Adrenal gland (tissue), 12 donors: ENCODE measurements around the gene KLHL36. TPM values are rescaled to one million over a fixed set of nuclear protein-coding genes. Genes with fewer than 3 reads are reported as not detected.

Experiments
- DNase-seq, 7 donors: peaks; one replicate each; pipeline ENCODE4 v3.0.0-alpha.2; 2019 to 2020
- H3K27ac ChIP-seq, 5 donors: fragments of 200-600 bp; sonication (generic) in 4 of 5; 1 replicate in 3 of 5; 2 replicates in 2 of 5; pipeline versions ENCODE4 v1.5.1 to v1.8.0; 2016 to 2020; ENCODE audit warnings: mild to moderate bottlenecking in 1 of 5
- H3K27me3 ChIP-seq: fragments of 200-600 bp; 2 replicates; pipeline ENCODE4 v1.8.0; 2021
- H3K36me3 ChIP-seq, 2 donors: fragments of 200-600 bp; replicated peaks in 1 of 2; 1 replicate in 1 of 2; 2 replicates in 1 of 2; pipeline versions ENCODE4 v1.5.1 to v1.8.0; 2018 to 2022
- H3K4me1 ChIP-seq, 2 donors: fragments of 200-600 bp; replicated peaks in 1 of 2; 1 replicate in 1 of 2; 2 replicates in 1 of 2; pipeline versions ENCODE4 v1.5.1 to v1.8.0; 2018 to 2021
- H3K4me3 ChIP-seq, 4 donors: fragments of 200-600 bp; sonication (generic) in 3 of 4; one replicate each; pipeline ENCODE4 v1.5.1; 2016 to 2018
- H3K9me3 ChIP-seq, 3 donors: fragments of 200-600 bp; sonication (generic) in 1 of 3; replicated peaks in 1 of 3; 1 replicate in 2 of 3; 2 replicates in 1 of 3; pipeline versions ENCODE4 v1.5.1 to v1.8.0; 2016 to 2021
- POLR2A ChIP-seq, 2 donors: fragments of 450-650 bp; IDR thresholded peaks; one replicate each; pipeline ENCODE4 v1.6.1; 2017; ENCODE audit warnings: antibody characterized with exemption in 2 of 2, mild to moderate bottlenecking in 2 of 2, moderate library complexity in 1 of 2
- WGBS, 4 donors: extraction: QIAGEN DNeasy Blood & Tissue Kit in 2 of 4; methylation state at CpG; one replicate each; pipeline versions ENCODE4 v1.1.5 to v1.1.7; 2013 to 2017; 5-methylcytosine and 5-hydroxymethylcytosine counted together
- intact Hi-C, 2 donors: fragments of 100-400 bp; cut with DNase I; formaldehyde crosslinking; loops; one replicate each; pipeline versions ENCODE4 v1.14.1 to v1.15.0; 2022 to 2023
- polyA plus RNA-seq, 3 donors: library from polyadenylated mRNA; stranded (reverse); fragments of 200-250 nt in 2 of 3; fragments of 350-450 nt in 1 of 3; fragmentation: Illumina TruSeq in 1 of 3; extraction: RNeasy Lipid Tissue Mini Kit (QIAGEN cat#74804) in 1 of 3; gene quantifications; one replicate each; pipeline ENCODE4 v1.2.3, GENCODE V29; 2013 to 2014
- total RNA-seq, 9 donors: library from RNA; depleted of rRNA in 4 of 9; stranded (reverse); fragments of >200 nt in 4 of 9; fragments of 120-200 nt in 1 of 9; fragmentation: NEBNext Ultra II Directional in 1 of 9; extraction: Animal tissue kit (Norgen Biotek cat#: 25700) in 1 of 9; gene quantifications; one replicate each; pipeline versions ENCODE4 v1.1.0 to v1.2.4, GENCODE V29; 2013 to 2023
- TF ChIP-seq, protein P1 (sequence below), 6 experiments: fragments of 450-650 bp in 4 of 6; fragments of 200-600 bp in 2 of 6; sonication (generic) in 1 of 6; IDR thresholded peaks; 1 replicate in 5 of 6; 2 replicates in 1 of 6; pipeline versions ENCODE4 v1.5.1 to v1.8.0; 2016 to 2021; ENCODE audit warnings: antibody characterized with exemption in 6 of 6, mild to moderate bottlenecking in 2 of 6, moderate library complexity in 1 of 6
- donor health status: healthy with polysubstance abuse.
- donor health status: Bipolar disorder and iron deficiency.
- donor health status: DM: yes; HTN: yes; CAD: no.
- donor health status: DM: no; HTN: no; CAD: no.
- donor health status: DM: no; HTN: no; CAD: no.
- donor health status: DM: yes; HTN: yes; CAD: no.

KLHL36 gene
- total and polyA plus RNA-seq, 12 donors: 10.7 to 81.6 (median 54.7) TPM

DNA sequence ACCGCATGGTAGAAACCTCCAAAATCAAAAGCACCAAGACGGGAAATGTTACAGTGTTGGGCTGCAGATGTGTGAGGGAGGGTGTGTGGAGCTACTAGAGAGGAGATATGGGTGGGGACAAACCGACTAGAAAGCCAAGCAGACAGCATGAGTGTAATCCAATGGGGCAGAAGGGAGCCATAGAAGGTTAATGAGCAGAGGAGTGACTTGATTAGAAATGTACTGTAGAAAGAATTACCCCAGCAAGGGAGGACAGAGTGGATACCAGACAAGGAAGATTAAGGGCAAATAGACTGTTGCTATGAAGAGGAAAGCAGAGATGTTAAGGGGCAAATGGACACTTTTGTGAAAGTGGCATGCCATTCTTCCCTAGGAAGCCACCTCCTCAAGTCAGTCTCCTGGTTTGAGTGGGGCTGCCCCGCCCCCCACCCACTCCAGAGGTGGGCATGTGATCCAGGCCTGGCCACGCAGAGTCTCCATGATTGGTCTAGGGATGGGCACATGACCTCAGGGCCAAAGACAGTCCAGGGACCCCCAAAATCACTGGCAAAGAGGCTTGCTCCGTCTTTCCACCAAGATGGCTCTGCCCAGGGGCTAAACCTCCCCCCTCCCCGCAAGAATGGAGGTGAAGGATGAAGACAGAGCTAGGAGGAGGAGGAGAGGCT, 34.8 kb upstream of the KLHL36 start:
- no peak for DNase-seq
- WGBS, 4 donors: 79 to 92% (median 82%) methylated on average over 7 of the region's 7 CpGs
- Histone ChIP-seq H3K4me3 (no peak overlapping the region), H3K27ac (no peak overlapping the region), H3K36me3 (peaks cover 0 to 4% of the 10 kb centered on the region in 2 donors), H3K9me3 (no peaks in the 10 kb centered on the region), H3K4me1 (peaks cover 0 to 45% of the 10 kb centered on the region in 2 donors), H3K27me3 (no peaks in the 10 kb centered on the region)
- no peak for TF ChIP-seq POLR2A (IDR thresholded peaks at IDR 0.05)
- TF ChIP-seq, protein P1, sequence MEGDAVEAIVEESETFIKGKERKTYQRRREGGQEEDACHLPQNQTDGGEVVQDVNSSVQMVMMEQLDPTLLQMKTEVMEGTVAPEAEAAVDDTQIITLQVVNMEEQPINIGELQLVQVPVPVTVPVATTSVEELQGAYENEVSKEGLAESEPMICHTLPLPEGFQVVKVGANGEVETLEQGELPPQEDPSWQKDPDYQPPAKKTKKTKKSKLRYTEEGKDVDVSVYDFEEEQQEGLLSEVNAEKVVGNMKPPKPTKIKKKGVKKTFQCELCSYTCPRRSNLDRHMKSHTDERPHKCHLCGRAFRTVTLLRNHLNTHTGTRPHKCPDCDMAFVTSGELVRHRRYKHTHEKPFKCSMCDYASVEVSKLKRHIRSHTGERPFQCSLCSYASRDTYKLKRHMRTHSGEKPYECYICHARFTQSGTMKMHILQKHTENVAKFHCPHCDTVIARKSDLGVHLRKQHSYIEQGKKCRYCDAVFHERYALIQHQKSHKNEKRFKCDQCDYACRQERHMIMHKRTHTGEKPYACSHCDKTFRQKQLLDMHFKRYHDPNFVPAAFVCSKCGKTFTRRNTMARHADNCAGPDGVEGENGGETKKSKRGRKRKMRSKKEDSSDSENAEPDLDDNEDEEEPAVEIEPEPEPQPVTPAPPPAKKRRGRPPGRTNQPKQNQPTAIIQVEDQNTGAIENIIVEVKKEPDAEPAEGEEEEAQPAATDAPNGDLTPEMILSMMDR (IDR thresholded peaks at IDR 0.05): no peak
- intact Hi-C loops: no loop called here

DNA sequence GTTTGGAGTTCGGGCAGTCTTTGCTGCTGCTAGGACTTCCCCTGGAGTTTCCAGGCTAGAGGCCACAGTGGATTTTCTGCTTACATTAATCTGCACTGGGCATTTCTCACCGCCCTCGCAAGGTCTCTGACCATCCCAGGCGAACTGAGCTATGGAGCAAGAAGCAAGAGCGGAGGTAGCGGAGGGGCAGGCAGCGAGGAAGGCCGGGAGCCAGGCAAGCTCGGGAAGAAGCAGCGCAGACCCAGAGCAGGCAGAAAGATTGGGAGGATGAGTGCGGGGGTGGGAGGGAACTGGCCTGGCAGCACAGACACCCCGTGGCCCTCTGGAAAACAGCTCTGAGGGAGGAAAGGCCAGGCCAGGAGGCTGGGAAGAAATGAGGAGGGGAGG, 34.2 kb upstream of the KLHL36 start:
- Histone ChIP-seq H3K27ac (peak overlapping the region in 1 of 5 donors; percentile 8), H3K27me3 (no peaks in the 10 kb centered on the region), H3K9me3 (no peaks in the 10 kb centered on the region), H3K4me1 (peaks cover 0 to 50% of the 10 kb centered on the region in 2 donors), H3K36me3 (peaks cover 0 to 4% of the 10 kb centered on the region in 2 donors), H3K4me3 (no peak overlapping the region)
- no peak for DNase-seq
- intact Hi-C loops: no loop called here
- TF ChIP-seq, protein P1 (IDR thresholded peaks at IDR 0.05): no peak
- no peak for TF ChIP-seq POLR2A (IDR thresholded peaks at IDR 0.05)
- WGBS, 4 donors: 70 to 90% (median 78%) methylated on average over 12 of the region's 12 CpGs

DNA sequence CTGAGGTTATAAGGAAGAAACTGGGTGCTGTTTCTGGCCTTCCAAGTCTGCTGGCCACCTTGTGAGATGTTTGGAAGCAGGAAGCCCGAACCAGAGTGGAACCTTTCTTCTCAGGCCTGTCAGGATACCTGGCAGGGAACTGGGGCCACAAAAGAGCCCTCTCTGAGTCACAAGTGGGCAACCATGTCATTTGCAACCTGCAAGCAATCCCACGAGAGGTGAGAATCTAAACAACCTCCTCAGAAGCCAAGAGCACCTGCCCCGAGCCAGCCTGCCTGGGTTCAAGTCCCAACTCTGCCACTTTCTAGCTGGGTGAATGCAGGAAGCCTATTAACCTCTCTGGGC, 33.7 kb upstream of the KLHL36 start:
- no peaks in the 10 kb centered on the region for H3K9me3 ChIP-seq
- H3K36me3 ChIP-seq: peaks cover 0 to 4% of the 10 kb centered on the region in 2 donors
- TF ChIP-seq, protein P1 (IDR thresholded peaks at IDR 0.05): no peak
- TF ChIP-seq POLR2A (IDR thresholded peaks at IDR 0.05): no peak
- H3K27me3 ChIP-seq: no peaks in the 10 kb centered on the region
- no peak overlapping the region for H3K4me3 ChIP-seq
- DNase-seq: no peak
- WGBS, 4 donors: 81 to 89% (median 85%) methylated on average over 3 of the region's 3 CpGs
- intact Hi-C loops: no loop called here
- no peak overlapping the region for H3K27ac ChIP-seq
- H3K4me1 ChIP-seq: peaks cover 0 to 51% of the 10 kb centered on the region in 2 donors

DNA sequence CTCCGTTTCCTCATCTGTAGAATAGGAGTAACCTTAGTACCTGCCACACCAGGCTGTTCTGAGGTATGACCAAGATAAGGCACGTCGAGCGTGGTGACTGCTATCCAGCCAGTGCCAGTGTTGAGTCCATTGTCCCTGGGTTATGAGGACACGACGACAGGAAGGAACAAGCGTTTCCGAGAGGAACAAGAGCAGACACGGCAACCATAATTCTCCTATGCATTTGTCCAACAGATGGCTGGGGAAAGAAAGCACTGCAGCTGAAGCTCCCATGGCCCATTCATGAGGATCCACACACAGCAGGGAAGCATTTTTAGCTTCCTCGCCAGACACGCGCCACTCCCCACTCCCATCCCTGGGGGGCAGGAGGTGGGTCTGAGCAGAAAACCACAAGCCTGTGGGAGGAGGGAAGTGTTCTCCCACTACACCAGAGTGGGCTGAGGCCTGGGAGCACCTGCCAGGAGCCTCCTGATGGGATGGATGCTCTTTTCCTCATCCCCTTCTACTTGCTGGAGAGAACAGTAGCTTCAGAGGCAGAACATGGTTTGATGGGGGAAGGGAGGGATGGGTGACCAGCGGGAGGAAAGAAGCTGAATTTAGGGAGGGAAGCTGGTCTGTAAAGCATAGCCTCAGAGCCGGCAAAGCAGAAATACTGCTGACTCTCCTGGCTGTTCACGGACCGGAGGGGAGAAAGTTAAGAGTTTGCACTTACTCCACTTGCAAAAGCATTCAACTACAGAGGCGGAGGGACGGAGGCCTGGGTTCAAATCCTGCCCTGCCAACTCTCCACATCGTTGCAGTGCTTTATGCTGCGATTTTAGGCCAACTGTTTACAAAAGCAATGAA, 33.1 kb upstream of the KLHL36 start:
- intact Hi-C loops: loop anchor here in 1 of 2 donors (5.0 kb wide), 1 partner anchor 103 kb away; no protein-coding TSS in a partner anchor
- TF ChIP-seq, protein P1 (IDR thresholded peaks at IDR 0.05): no peak
- TF ChIP-seq POLR2A (IDR thresholded peaks at IDR 0.05): no peak
- no peak overlapping the region for H3K27ac ChIP-seq
- 71 to 76% (median 71%) methylated on average over 19 to 20 of the region's 20 CpGs for WGBS, 4 donors
- no peak overlapping the region for H3K4me3 ChIP-seq
- H3K36me3 ChIP-seq: peaks cover 0 to 4% of the 10 kb centered on the region in 2 donors
- no peaks in the 10 kb centered on the region for H3K27me3 ChIP-seq
- peak in 1 of 7 donors; percentile 35 for DNase-seq
- H3K4me1 ChIP-seq: peaks cover 0 to 51% of the 10 kb centered on the region in 2 donors
- no peaks in the 10 kb centered on the region for H3K9me3 ChIP-seq
